Measurements from ENCODE around the gene ALMS1. TPM values are rescaled to one million over a fixed set of nuclear protein-coding genes. Genes with fewer than 3 reads are reported as not detected.
"Not testable (repeated sequence)": the region's sequence is repeated elsewhere in the genome, so short reads cannot be mapped to it uniquely, and the experiment has no call there.

Gene ALMS1
- total RNA-seq, 1 donor from 2014 or later: 22.0 TPM

DNA sequence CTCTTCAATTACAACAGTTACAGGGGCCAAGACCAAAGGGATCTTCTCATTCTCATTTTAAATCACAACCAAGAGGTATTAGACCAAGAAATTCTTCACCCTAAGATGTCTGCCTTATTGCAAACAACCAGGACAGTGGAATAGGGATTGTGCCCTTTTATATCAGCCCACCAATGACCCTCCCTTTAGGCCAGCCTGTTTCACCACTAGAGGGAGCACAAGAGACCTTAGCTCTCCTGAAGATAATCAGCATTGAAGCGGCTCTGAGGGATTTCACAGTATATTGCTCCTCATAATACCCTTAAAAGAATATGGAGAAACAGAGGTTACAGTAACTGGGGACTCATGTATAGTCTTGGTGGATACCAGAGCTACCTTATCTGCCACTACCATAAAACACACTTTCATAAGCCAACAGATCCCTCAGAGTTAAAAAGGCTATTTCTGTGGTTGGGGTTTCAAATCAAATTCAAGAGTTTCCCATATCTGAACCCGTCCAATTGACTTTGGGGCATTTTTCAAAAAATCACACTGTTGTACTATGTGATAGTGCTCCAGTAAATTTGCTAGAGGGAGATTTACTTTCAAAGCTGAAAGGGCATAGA is 245.1 kb downstream of the ALMS1 start:
- TF ChIP-seq, protein P1, sequence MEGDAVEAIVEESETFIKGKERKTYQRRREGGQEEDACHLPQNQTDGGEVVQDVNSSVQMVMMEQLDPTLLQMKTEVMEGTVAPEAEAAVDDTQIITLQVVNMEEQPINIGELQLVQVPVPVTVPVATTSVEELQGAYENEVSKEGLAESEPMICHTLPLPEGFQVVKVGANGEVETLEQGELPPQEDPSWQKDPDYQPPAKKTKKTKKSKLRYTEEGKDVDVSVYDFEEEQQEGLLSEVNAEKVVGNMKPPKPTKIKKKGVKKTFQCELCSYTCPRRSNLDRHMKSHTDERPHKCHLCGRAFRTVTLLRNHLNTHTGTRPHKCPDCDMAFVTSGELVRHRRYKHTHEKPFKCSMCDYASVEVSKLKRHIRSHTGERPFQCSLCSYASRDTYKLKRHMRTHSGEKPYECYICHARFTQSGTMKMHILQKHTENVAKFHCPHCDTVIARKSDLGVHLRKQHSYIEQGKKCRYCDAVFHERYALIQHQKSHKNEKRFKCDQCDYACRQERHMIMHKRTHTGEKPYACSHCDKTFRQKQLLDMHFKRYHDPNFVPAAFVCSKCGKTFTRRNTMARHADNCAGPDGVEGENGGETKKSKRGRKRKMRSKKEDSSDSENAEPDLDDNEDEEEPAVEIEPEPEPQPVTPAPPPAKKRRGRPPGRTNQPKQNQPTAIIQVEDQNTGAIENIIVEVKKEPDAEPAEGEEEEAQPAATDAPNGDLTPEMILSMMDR (IDR thresholded peaks at IDR 0.05): peak; percentile 59
- peak; percentile 78 for ATAC-seq
- H3K27ac ChIP-seq; H3K4me3 ChIP-seq; DNase-seq; H3K9me3 ChIP-seq; H3K36me3 ChIP-seq; H3K4me1 ChIP-seq; intact Hi-C loops (cut with DNase I); H3K27me3 ChIP-seq (ENCODE audit: low read depth): not testable (repeated sequence)

DNA sequence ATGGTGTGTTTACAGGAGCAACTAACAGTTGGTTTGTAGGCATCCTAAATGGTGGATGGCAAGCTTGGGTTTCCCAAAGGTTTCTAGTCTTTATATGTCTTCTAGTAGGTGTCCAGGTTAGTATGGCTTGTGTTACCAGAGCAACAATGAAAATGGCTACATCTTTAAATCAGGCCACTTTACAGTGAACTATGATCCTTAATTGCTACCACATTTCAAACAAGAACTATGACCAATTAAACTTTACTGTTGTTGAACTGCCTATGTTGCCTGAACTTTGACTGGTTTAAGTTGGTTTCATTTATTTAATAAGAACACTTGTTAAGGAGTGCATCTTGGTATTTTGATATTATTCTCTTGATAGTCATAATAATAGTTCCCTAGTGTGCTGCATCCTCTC is 251.3 kb downstream of the ALMS1 start:
- H3K4me1 ChIP-seq; DNase-seq; H3K27ac ChIP-seq; H3K4me3 ChIP-seq; H3K27me3 ChIP-seq (ENCODE audit: low read depth); H3K36me3 ChIP-seq; H3K9me3 ChIP-seq; ATAC-seq; intact Hi-C loops (cut with DNase I): not testable (repeated sequence)

- Histone ChIP-seq H3K27me3 (ENCODE audit: low read depth) (no peaks in the 10 kb centered on the region), H3K27ac (no peak overlapping the region), H3K9me3 (no peaks in the 10 kb centered on the region), H3K36me3 (no peaks in the 10 kb centered on the region), H3K4me1 (no peaks in the 10 kb centered on the region), H3K4me3 (no peak overlapping the region)
- ATAC-seq (no peak), DNase-seq (no peak)
- intact Hi-C loops (cut with DNase I): no loop called here
- TF ChIP-seq, protein P1 (IDR thresholded peaks at IDR 0.05): no peak
Measured at GRCh38 chr2:73638429-73638828, 252.8 kb downstream of the ALMS1 start.

GRCh38 chr2:73640511-73640911 is 254.9 kb downstream of the ALMS1 start:
- DNase-seq (no peak), ATAC-seq (peak; percentile 58 to 59)
- intact Hi-C loops (cut with DNase I): no loop called here
- Histone ChIP-seq H3K4me3 (no peak overlapping the region), H3K27ac (no peak overlapping the region), H3K4me1 (no peaks in the 10 kb centered on the region), H3K9me3 (no peaks in the 10 kb centered on the region), H3K36me3 (no peaks in the 10 kb centered on the region), H3K27me3 (ENCODE audit: low read depth) (no peaks in the 10 kb centered on the region)
- TF ChIP-seq, protein P1 (IDR thresholded peaks at IDR 0.05): no peak

GRCh38 chr2:73640946-73641766 is 255.5 kb downstream of the ALMS1 start:
- Histone ChIP-seq H3K4me3 (no peak overlapping the region), H3K9me3 (no peaks in the 10 kb centered on the region), H3K4me1 (no peaks in the 10 kb centered on the region), H3K27me3 (ENCODE audit: low read depth) (no peaks in the 10 kb centered on the region), H3K36me3 (no peaks in the 10 kb centered on the region), H3K27ac (no peak overlapping the region)
- intact Hi-C loops (cut with DNase I): no loop called here
- ATAC-seq: peak in 1 of 2 donors; percentile 25
- no peak for DNase-seq
- TF ChIP-seq, protein P1 (IDR thresholded peaks at IDR 0.05): no peak

DNA sequence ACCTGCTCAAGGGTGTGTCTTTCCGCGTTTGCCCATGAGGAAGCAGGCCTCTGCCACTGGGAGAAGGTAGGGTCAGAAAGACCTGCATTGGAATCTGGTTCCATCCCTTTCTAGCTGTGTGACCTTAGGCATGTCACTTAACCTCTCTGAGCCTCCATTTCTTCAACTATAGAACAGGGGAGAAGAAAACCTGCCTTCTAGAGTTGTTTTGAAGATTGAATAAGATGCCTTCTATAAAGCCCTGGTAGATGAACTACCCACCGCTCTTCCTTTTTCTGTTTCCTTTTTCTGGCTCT is 256.1 kb downstream of the ALMS1 start:
- Histone ChIP-seq H3K4me3 (no peak overlapping the region), H3K27me3 (ENCODE audit: low read depth) (no peaks in the 10 kb centered on the region), H3K27ac (no peak overlapping the region), H3K9me3 (no peaks in the 10 kb centered on the region), H3K4me1 (no peaks in the 10 kb centered on the region), H3K36me3 (no peaks in the 10 kb centered on the region)
- intact Hi-C loops (cut with DNase I): no loop called here
- ATAC-seq: no peak
- TF ChIP-seq, protein P1 (IDR thresholded peaks at IDR 0.05): no peak
- no peak for DNase-seq

All from lower lobe of right lung (tissue), 2 donors.